GM12874 (cell line): ENCODE results near the gene PCDHGB1.

Experiments used
- CTCF ChIP-seq: IDR thresholded peaks from 2 replicates; pipeline ENCODE4 v1.5.1; 2011; ENCODE audit warnings: low read depth, mild to moderate bottlenecking, control low read depth, low read length, moderate library complexity; ENCODE audit not compliant: insufficient read depth

PCDHGB1 gene

GRCh38 chr5:141349917-141350619 is at the start of gene PCDHGB1:
PCDHGB1 (plus strand) TSS chr5:141350099; CDS start chr5:141350261, 162 bp downstream.
- peak; percentile 61 for TF ChIP-seq CTCF

GRCh38 chr5:141303756-141304155 is 46.1 kb upstream of the PCDHGB1 start, which contains the start of gene SLC25A2:
SLC25A2 (minus strand) TSS chr5:141304049; CDS start chr5:141303865, 184 bp downstream.
- no peak for TF ChIP-seq CTCF

GRCh38 chr5:141306630-141307029 is 43.3 kb upstream of the PCDHGB1 start:
- TF ChIP-seq CTCF = no peak

- TF ChIP-seq CTCF = no peak
These were observed 36.2 kb upstream of the PCDHGB1 start for GRCh38 chr5:141313711-141314110.

GRCh38 chr5:141319202-141319601 is 30.7 kb upstream of the PCDHGB1 start:
- TF ChIP-seq CTCF = no peak

- no peak for TF ChIP-seq CTCF
These were observed 30.2 kb upstream of the PCDHGB1 start for GRCh38 chr5:141319699-141320098.

- peak; percentile 80 for TF ChIP-seq CTCF
These were observed 29.4 kb upstream of the PCDHGB1 start, which contains the start of gene TAF7 for GRCh38 chr5:141320225-141321169. TAF7 (minus strand) TSS chr5:141320784; CDS start chr5:141320044, 740 bp downstream.
